ENCODE data around the gene PTPRH. TPM values are rescaled to one million over a fixed set of nuclear protein-coding genes. Genes with fewer than 3 reads are reported as not detected.

Gene PTPRH
- total RNA-seq, 2 donors from 2014 or later: not detected

DNA sequence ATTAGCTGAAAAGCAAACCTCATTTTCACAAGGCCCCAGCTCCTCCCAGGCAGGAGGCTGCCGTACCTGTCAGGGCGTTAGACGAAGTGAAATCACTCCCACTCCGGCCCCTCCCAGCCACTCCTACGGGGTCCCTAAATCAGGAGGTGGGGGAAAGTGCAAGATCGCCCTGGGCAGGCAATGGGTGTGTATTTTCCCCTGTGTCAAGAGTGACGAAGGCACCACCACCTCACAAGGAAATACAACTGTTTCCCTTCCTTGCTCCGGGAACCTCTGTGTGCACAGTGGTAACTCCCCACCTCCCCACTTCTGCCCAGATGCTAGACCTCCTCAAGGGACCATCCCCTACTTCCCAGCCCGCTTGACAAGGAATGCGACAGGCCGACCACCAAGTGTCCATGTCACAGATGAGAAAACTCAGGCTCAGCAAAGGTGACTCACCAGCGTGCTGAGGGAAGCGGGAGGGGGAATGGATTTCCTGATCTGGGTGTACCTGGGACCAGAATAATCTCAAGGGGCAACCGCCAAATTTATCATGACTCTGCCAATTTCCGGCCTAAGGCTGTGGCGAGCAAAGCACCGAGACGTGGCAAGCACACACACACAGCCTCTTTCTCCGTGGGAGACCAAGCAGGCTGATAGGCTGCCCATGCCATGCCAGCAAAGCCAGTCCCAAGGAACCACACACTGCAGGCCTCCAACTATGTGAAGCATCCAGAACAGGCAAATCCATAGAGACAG is 42.2 kb upstream of the PTPRH start:
- Mint-ChIP-seq H3K27me3 (ENCODE audit: low read depth) (no peaks in the 10 kb centered on the region), H3K27ac (peak overlapping the region; percentile 82)

DNA sequence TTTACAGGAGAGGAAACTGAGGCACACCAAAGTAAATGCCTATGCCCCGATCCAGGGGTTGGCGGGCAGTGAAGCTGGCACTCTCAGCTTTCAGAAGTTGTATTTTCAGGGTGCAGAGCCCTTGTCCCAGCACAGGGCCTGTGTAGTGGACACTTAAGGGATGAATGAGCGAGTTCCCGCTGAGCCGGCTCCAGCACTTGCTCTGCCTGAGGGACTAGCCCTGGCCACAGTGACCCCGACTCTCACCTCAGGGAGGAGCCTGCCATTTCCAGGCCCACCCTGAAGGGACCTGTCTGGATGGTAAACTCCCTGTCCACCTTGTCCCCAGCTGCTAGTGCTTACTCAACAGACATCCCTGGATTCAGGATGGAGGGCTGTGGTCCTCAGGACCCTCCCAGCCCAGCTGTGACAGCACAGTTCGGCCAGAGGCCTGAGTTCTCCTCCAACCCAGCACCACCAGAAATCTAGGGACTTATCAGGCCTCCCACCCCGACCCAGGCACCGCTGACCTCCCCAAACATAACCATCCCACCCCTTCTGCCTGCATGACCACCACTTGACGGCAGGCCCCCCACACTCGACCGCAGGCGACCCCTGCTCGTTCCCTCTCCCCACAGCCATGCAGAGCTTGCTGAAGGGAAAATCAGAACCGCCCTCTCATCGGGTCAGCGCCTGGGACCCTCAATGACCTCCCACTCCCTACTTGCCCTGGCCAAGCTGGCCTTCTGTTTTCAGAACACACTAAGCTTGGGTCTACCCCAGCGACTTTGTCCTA is 41.1 kb upstream of the PTPRH start:
- peak overlapping the region; percentile 74 for H3K27ac Mint-ChIP-seq
- peaks cover 2 to 19% of the 10 kb centered on the region in 2 donors for H3K36me3 Mint-ChIP-seq (ENCODE audit: insufficient read depth in 2 of 2)
- H3K4me3 Mint-ChIP-seq: peak overlapping the region; percentile 85 to 97
- H3K9me3 Mint-ChIP-seq: no peaks in the 10 kb centered on the region
- ATAC-seq (replicated peaks in 1 of 2): no peak
- H3K4me1 Mint-ChIP-seq (ENCODE audit: low read depth): peaks cover 45% of the 10 kb centered on the region
- H3K27me3 Mint-ChIP-seq (ENCODE audit: low read depth): no peaks in the 10 kb centered on the region
- DNase-seq: no peak

More for the DNA sequence above, 42.2 kb upstream of the PTPRH start:
- H3K4me1 Mint-ChIP-seq (ENCODE audit: low read depth): peaks cover 56% of the 10 kb centered on the region
- no peaks in the 10 kb centered on the region for H3K9me3 Mint-ChIP-seq
- DNase-seq: peak; percentile 48 to 55
- peak overlapping the region; percentile 85 to 97 for H3K4me3 Mint-ChIP-seq
- H3K36me3 Mint-ChIP-seq (ENCODE audit: insufficient read depth in 2 of 2): peaks cover 8 to 25% of the 10 kb centered on the region in 2 donors
- peak; percentile 19 to 38 for ATAC-seq (replicated peaks in 1 of 2)

DNA sequence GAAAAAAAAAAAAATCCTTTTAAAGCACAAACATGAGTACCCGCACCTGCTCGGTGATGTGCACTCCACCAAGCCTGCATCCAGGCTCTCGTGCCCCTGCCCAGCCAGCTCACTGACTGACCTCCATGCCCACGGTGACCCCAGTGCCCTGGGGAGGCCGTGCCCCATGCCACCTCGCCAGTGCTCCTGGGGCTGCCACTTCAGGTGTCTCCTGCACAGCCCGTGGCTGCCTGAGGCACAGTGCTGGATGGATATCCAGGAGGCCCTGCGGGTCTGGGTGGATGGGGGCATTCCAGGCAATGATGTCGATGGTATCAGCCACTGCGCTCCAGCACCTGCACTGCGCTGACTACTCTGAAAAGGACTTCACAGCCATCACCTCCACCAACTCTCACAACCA is 40.5 kb upstream of the PTPRH start:
- DNase-seq: no peak
- H3K27ac Mint-ChIP-seq: no peak overlapping the region
- H3K4me3 Mint-ChIP-seq: no peak overlapping the region
- peaks cover 39% of the 10 kb centered on the region for H3K4me1 Mint-ChIP-seq (ENCODE audit: low read depth)
- peaks cover 0 to 15% of the 10 kb centered on the region in 2 donors for H3K36me3 Mint-ChIP-seq (ENCODE audit: insufficient read depth in 2 of 2)
- H3K9me3 Mint-ChIP-seq: no peaks in the 10 kb centered on the region
- no peaks in the 10 kb centered on the region for H3K27me3 Mint-ChIP-seq (ENCODE audit: low read depth)
- no peak for ATAC-seq (replicated peaks in 1 of 2)

DNA sequence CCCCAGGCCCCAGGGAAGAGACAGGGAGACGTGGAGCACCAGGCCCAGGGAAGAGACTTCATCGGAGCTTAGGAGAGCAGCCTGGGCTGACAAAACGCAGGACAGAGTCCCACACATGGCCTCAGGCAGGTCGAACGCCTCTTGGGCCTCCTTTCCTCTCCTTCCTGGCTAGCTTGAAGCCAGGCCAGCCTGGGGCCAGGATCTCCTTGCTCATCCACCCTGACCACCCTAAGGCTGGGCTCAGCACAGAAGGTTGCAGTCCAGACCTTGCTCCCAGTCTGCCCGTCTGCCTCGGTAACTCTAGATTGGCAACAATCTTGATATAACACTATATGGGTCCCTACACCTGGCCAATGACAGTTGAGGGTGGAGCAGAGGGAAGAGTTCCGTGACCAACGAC is 39.4 kb upstream of the PTPRH start:
- H3K36me3 Mint-ChIP-seq (ENCODE audit: insufficient read depth in 2 of 2): peaks cover 0 to 17% of the 10 kb centered on the region in 2 donors
- no peaks in the 10 kb centered on the region for H3K27me3 Mint-ChIP-seq (ENCODE audit: low read depth)
- DNase-seq (no peak), ATAC-seq (replicated peaks in 1 of 2) (no peak)
- no peaks in the 10 kb centered on the region for H3K9me3 Mint-ChIP-seq
- H3K27ac Mint-ChIP-seq: peak overlapping the region; percentile 82
- peaks cover 34% of the 10 kb centered on the region for H3K4me1 Mint-ChIP-seq (ENCODE audit: low read depth)
- H3K4me3 Mint-ChIP-seq: no peak overlapping the region

DNA sequence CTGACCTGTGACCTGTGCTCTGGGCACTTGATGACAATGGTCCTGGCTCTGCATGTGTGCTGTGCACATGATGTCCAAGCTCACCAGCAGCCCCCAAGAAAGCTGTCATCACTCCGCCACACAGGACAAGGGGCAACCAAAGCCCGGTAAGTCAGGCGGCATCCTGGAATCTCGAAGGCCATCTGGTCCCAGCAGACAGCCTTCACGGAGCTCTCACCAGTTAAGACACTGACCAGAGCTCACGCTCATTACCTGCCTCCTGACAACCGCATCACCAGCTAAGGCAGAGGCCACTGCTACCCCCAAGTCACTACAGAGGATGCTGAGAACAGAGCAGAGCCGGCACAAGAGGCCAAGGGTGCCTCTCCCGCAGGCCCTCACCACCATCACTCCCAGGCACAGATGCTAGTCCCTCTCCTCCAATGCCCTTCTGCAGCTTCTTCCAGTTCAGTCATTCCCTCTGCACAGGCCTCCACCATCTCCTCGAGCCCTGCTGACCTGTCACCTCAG is 38.9 kb upstream of the PTPRH start:
- no peaks in the 10 kb centered on the region for H3K27me3 Mint-ChIP-seq (ENCODE audit: low read depth)
- no peak overlapping the region for H3K4me3 Mint-ChIP-seq
- peaks cover 33% of the 10 kb centered on the region for H3K4me1 Mint-ChIP-seq (ENCODE audit: low read depth)
- H3K9me3 Mint-ChIP-seq: no peaks in the 10 kb centered on the region
- ATAC-seq (replicated peaks in 1 of 2) (no peak), DNase-seq (no peak)
- peaks cover 1 to 16% of the 10 kb centered on the region in 2 donors for H3K36me3 Mint-ChIP-seq (ENCODE audit: insufficient read depth in 2 of 2)
- H3K27ac Mint-ChIP-seq: peak overlapping the region; percentile 82

DNA sequence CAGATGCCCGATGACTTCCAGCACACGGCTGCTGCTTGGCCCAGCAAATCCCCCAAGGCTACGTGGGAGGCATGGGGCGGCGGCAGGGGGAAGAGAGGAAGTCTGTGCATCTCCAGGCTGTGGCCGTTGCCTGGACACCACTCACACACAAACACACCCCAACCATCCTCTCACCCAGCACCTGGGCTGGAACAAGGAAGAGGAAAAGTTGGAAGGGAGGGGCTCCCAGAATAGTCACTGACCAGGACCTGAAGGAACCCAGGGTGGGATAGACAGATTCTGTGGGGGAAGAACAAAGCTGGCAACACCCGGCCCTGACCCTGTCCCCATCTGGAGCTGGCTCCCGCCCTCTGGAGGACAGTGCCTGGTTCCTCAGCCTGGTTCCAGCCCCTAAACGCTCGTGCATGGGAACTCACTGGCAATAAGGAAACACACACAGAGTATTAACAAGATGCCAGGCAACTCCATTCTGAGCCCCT is 38.4 kb upstream of the PTPRH start:
- Mint-ChIP-seq H3K4me1 (ENCODE audit: low read depth) (peaks cover 33% of the 10 kb centered on the region), H3K36me3 (ENCODE audit: insufficient read depth in 2 of 2) (peaks cover 3 to 18% of the 10 kb centered on the region in 2 donors), H3K4me3 (no peak overlapping the region), H3K9me3 (no peaks in the 10 kb centered on the region), H3K27me3 (ENCODE audit: low read depth) (no peaks in the 10 kb centered on the region), H3K27ac (no peak overlapping the region)
- no peak for ATAC-seq (replicated peaks in 1 of 2)
- no peak for DNase-seq

DNA sequence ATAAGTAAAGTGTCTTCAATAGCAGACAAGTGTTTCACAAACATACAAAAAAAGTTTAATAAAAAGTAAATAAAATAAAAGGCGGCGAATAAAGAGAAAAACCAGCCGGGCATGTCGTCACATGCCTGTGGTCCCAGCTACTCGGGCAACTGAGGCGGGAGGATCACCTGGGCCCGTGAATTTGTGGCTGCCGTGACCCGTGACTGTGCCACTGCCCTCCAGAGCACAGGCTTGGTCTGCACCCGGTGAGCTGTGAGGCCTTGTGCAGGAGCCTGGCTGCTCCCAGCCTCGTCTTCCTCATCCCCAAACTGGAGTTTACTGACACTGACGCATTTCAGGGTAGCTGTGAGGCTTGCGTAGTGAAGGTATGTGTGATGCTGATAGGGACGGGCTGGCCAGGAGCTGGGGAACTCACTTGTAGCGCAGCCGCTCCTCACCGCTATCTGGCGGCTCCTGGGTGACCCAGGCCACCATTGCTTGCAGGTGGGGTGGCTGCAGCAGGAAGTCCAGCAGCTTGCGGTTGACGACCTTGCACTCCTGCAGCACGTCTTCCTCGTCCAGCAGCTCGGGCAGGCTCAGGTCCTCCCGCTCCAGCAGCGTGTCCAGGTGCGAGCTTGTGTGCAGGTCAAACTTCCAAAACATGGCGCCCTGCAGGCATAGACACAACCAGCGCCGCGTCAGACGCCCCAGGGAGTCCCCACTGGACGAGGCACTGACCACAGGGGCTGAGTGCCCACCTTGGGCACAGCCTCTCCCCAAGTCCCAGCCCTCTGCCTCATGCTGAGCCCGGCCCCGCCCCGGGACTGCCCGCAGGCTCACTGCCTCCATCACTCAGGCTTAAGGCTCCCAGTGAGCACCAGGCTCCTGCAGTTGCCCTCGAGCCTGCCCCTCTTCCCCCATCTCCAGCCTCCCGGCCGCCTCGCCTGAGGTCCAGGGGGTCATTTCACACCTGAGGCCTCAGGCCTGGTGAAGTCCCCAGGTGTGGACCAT is 37.5 kb upstream of the PTPRH start:
- no peaks in the 10 kb centered on the region for H3K9me3 Mint-ChIP-seq
- H3K4me1 Mint-ChIP-seq (ENCODE audit: low read depth): peaks cover 26% of the 10 kb centered on the region
- DNase-seq (no peak), ATAC-seq (replicated peaks in 1 of 2) (no peak)
- H3K27me3 Mint-ChIP-seq (ENCODE audit: low read depth): no peaks in the 10 kb centered on the region
- peaks cover 4 to 20% of the 10 kb centered on the region in 2 donors for H3K36me3 Mint-ChIP-seq (ENCODE audit: insufficient read depth in 2 of 2)
- H3K4me3 Mint-ChIP-seq: no peak overlapping the region
- no peak overlapping the region for H3K27ac Mint-ChIP-seq

DNA sequence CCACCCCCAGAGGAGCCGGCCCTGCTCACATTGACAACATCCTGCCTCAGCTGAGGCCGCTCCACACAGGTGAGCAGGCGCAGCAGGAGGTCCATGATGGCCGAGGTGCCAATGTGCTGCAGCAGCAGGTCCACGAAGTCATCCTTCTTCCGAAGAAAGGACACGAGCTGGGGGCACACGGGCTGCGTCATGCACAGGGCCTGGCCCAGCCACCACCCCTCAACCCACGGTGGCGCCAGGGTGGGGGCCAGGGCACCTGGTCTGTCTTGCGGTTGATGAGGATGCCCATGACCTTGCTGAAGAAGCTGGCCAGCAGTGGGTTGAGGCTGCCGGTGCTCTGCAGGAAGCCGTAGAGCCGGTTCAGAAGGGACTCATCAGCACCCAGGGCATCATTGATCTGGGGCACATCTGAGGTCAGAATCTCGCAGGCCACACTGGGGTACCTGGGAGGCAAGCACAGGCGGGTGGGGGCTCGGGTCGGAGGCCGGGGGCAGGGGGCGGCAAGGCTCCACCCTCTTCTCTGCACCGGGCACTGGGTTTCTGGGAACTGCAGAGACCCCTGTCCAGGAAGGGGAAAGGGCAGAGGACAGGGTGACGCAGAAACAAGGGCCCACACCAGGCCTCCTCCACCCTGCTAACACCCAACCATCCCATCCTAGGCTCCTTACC is 36.1 kb upstream of the PTPRH start:
- peaks cover 12% of the 10 kb centered on the region for H3K4me1 Mint-ChIP-seq (ENCODE audit: low read depth)
- DNase-seq (no peak), ATAC-seq (replicated peaks in 1 of 2) (no peak)
- H3K9me3 Mint-ChIP-seq: no peaks in the 10 kb centered on the region
- peaks cover 5 to 17% of the 10 kb centered on the region in 2 donors for H3K36me3 Mint-ChIP-seq (ENCODE audit: insufficient read depth in 2 of 2)
- H3K27ac Mint-ChIP-seq: no peak overlapping the region
- no peaks in the 10 kb centered on the region for H3K27me3 Mint-ChIP-seq (ENCODE audit: low read depth)
- no peak overlapping the region for H3K4me3 Mint-ChIP-seq

DNA sequence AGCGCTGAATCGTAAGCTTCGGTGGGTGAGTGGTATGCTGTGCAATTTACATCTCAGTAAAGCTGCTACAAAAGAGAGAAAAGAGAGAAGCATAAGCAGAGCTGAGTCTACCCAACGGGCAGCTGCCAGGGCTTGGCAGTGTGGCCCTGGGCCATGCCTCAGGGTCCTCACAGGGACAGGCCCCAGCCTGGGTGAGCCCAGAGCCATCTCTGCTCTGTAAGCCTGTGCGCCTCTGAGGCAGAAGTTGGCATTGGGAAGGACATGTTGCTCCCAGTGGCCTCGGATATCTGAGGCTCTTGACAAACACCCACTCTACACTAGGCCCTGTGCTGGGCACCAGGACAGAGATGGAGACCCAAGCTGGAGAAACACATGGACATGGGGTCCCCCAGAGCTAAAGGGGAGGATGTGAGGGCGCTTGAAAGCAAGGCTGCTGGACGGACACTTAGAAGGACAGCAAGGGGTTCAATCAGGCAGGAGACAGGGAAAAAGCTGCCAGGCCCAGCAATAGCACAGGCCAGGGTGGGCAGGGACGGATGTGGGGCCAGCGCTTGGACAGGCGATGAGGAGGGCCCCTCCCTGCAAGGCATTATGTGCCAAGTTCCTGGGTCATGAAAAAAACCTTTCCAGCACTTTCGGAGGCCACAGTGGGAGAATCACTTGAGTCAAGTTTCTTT is 34.8 kb upstream of the PTPRH start:
- H3K4me3 Mint-ChIP-seq: no peak overlapping the region
- no peaks in the 10 kb centered on the region for H3K9me3 Mint-ChIP-seq
- DNase-seq: no peak
- ATAC-seq (replicated peaks in 1 of 2): no peak
- no peaks in the 10 kb centered on the region for H3K27me3 Mint-ChIP-seq (ENCODE audit: low read depth)
- H3K27ac Mint-ChIP-seq: no peak overlapping the region
- H3K36me3 Mint-ChIP-seq (ENCODE audit: insufficient read depth in 2 of 2): peaks cover 6 to 17% of the 10 kb centered on the region in 2 donors
- peaks cover 11% of the 10 kb centered on the region for H3K4me1 Mint-ChIP-seq (ENCODE audit: low read depth)

DNA sequence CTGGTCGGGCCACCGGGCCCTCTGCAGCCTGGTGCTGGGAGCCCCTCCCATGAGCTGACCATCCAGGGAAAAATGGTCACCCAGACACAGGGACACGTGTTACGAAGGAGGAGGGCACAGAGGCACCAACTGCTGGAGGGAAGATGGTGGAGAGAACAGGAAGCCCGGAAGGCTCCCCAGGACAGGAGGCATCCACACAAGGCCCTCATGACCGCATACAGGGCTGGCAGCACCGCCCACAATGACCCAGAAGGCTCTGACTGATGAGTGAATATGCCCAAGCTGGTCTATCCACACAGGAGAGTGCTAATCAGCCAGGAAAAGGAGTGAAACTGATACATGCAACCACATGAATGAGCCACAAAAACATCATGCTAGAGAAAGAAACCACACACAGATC is 33.2 kb upstream of the PTPRH start:
- Mint-ChIP-seq H3K9me3 (no peaks in the 10 kb centered on the region), H3K36me3 (ENCODE audit: insufficient read depth in 2 of 2) (peaks cover 6 to 16% of the 10 kb centered on the region in 2 donors), H3K27ac (no peak overlapping the region), H3K27me3 (ENCODE audit: low read depth) (no peaks in the 10 kb centered on the region), H3K4me1 (ENCODE audit: low read depth) (peaks cover 11% of the 10 kb centered on the region), H3K4me3 (no peak overlapping the region)
- no peak for ATAC-seq (replicated peaks in 1 of 2)
- no peak for DNase-seq

DNA sequence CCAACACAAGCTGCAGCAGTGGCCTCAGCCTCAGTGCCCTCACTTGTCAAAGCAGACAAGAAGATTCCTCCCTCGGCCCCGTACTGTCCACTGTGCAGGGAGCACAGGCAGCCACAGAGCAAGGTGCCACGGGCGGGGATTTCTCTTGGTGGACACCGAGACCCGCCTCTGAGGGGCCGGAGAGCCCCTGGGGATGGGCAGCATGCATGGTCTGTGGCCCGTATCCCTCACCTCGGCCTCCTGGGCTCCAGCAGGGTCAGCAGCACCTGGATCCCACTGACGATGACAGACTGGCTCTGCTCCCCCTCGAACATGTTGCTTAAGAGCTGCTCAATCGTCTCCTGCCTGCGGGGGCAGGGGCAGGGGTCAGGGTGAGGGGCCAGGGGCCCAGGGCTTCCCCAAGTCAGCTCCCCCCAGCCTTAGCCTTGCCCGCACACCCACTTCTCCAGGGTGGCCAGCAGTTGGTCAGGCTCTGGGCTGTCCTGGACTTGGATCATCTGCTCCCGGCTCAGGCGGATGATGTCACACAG is 32.7 kb upstream of the PTPRH start:
- Mint-ChIP-seq H3K4me3 (no peak overlapping the region), H3K27me3 (ENCODE audit: low read depth) (no peaks in the 10 kb centered on the region), H3K27ac (no peak overlapping the region), H3K4me1 (ENCODE audit: low read depth) (peaks cover 11% of the 10 kb centered on the region), H3K9me3 (no peaks in the 10 kb centered on the region), H3K36me3 (ENCODE audit: insufficient read depth in 2 of 2) (peaks cover 6 to 20% of the 10 kb centered on the region in 2 donors)
- ATAC-seq (replicated peaks in 1 of 2) (no peak), DNase-seq (no peak)
